ENCODE measurements around the gene TMEM72.

Gene TMEM72

GRCh38 chr10:44980309-44981171 lies 69.4 kb downstream of the TMEM72 start:
- DNase-seq (ENCODE audit: low read depth): no peak

- DNase-seq (ENCODE audit: low read depth): peak; percentile 58
Observed at GRCh38 chr10:44981172-44982113, 70.3 kb downstream of the TMEM72 start.

- no peak for DNase-seq (ENCODE audit: low read depth)
Observed at GRCh38 chr10:44982114-44982460, 71.0 kb downstream of the TMEM72 start.

- DNase-seq (ENCODE audit: low read depth): no peak
Observed at GRCh38 chr10:44982496-44982895, 71.4 kb downstream of the TMEM72 start.

- no peak for DNase-seq (ENCODE audit: low read depth)
Observed at GRCh38 chr10:44983066-44983894, 72.1 kb downstream of the TMEM72 start.

- DNase-seq (ENCODE audit: low read depth): no peak
Observed at GRCh38 chr10:44983895-44984278, 72.8 kb downstream of the TMEM72 start.

GRCh38 chr10:44984671-44985101 lies 73.5 kb downstream of the TMEM72 start:
- DNase-seq (ENCODE audit: low read depth): no peak

- no peak for DNase-seq (ENCODE audit: low read depth)
Observed at GRCh38 chr10:44985175-44985681, 74.1 kb downstream of the TMEM72 start.

GRCh38 chr10:44986179-44986578 lies 75.0 kb downstream of the TMEM72 start:
- DNase-seq (ENCODE audit: low read depth): no peak
